Endothelial cell (in vitro differentiated cells): ENCODE data around the gene NDRG3. TPM values are rescaled to one million over a fixed set of nuclear protein-coding genes. Genes with fewer than 3 reads are reported as not detected.
"Not testable (repeated sequence)": the region's sequence is repeated elsewhere in the genome, so short reads cannot be mapped to it uniquely, and the experiment has no call there.

Experiments used
- DNase-seq: peaks from one replicate; pipeline ENCODE4 v3.0.0; 2021; ENCODE audit warnings: low spot score
- H3K27ac Mint-ChIP-seq: one replicate; pipeline ENCODE4 v1.8.0; 2021; ENCODE audit warnings: mixed read lengths, inconsistent platforms; ENCODE audit not compliant: unreplicated experiment
- H3K27me3 Mint-ChIP-seq: one replicate; pipeline ENCODE4 v1.8.0; 2021; ENCODE audit warnings: mild to moderate bottlenecking, moderate library complexity, mixed read lengths, inconsistent platforms; ENCODE audit not compliant: unreplicated experiment
- H3K36me3 Mint-ChIP-seq: one replicate; pipeline ENCODE4 v1.8.0; 2021; ENCODE audit warnings: mild to moderate bottlenecking, low read depth, mixed read lengths, inconsistent platforms; ENCODE audit not compliant: unreplicated experiment
- H3K4me1 Mint-ChIP-seq: one replicate; pipeline ENCODE4 v1.8.0; 2021; ENCODE audit warnings: mild to moderate bottlenecking, mixed read lengths, inconsistent platforms; ENCODE audit not compliant: unreplicated experiment
- H3K4me3 Mint-ChIP-seq: one replicate; pipeline ENCODE4 v1.8.0; 2021; ENCODE audit warnings: mild to moderate bottlenecking, mixed read lengths, inconsistent platforms; ENCODE audit not compliant: unreplicated experiment
- H3K9me3 Mint-ChIP-seq: one replicate; pipeline ENCODE4 v1.8.0; 2021; ENCODE audit warnings: mixed read lengths, inconsistent platforms; ENCODE audit not compliant: unreplicated experiment
- total RNA-seq: library from RNA; stranded (reverse); fragmentation: NEBNext Ultra II Directional; extraction: Animal tissue kit (Norgen Biotek cat#: 25700); gene quantifications from one replicate; pipeline ENCODE4 v1.2.1, GENCODE V29; 2021; ENCODE audit not compliant: unreplicated experiment
- TF ChIP-seq, protein P1 (sequence below): fragments of 200-600 bp; sonication (generic); IDR thresholded peaks from one replicate; pipeline ENCODE4 v1.5.0; 2021; ENCODE audit warnings: antibody characterized with exemption; ENCODE audit not compliant: unreplicated experiment

NDRG3 gene
- total RNA-seq, 1 donor from 2014 or later: 14.2 TPM

DNA sequence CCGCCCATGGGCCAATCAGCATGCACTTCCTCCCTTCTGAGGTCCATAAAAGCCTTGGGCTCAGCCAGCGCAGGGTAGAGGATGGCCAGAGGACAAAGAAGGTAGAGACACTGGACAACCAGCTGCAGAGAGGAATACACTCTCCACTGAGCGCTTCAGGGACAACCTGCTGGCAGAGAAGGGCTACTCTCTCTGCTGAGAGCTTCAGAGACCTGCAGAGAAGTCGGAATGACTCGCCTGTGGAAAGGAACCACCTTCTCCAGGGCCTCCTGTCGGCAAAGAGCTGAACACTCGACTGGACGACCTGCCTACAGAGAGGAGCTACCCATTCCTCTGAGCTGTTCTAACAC lies 68.5 kb downstream of the NDRG3 start:
- Mint-ChIP-seq H3K4me3 (peak overlapping the region; percentile 79), H3K9me3 (no peaks in the 10 kb centered on the region), H3K4me1 (no peaks in the 10 kb centered on the region), H3K27me3 (no peaks in the 10 kb centered on the region), H3K36me3 (peaks cover 13% of the 10 kb centered on the region), H3K27ac (no peak overlapping the region)
- TF ChIP-seq, protein P1, sequence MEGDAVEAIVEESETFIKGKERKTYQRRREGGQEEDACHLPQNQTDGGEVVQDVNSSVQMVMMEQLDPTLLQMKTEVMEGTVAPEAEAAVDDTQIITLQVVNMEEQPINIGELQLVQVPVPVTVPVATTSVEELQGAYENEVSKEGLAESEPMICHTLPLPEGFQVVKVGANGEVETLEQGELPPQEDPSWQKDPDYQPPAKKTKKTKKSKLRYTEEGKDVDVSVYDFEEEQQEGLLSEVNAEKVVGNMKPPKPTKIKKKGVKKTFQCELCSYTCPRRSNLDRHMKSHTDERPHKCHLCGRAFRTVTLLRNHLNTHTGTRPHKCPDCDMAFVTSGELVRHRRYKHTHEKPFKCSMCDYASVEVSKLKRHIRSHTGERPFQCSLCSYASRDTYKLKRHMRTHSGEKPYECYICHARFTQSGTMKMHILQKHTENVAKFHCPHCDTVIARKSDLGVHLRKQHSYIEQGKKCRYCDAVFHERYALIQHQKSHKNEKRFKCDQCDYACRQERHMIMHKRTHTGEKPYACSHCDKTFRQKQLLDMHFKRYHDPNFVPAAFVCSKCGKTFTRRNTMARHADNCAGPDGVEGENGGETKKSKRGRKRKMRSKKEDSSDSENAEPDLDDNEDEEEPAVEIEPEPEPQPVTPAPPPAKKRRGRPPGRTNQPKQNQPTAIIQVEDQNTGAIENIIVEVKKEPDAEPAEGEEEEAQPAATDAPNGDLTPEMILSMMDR: no peak
- DNase-seq: no peak

DNA sequence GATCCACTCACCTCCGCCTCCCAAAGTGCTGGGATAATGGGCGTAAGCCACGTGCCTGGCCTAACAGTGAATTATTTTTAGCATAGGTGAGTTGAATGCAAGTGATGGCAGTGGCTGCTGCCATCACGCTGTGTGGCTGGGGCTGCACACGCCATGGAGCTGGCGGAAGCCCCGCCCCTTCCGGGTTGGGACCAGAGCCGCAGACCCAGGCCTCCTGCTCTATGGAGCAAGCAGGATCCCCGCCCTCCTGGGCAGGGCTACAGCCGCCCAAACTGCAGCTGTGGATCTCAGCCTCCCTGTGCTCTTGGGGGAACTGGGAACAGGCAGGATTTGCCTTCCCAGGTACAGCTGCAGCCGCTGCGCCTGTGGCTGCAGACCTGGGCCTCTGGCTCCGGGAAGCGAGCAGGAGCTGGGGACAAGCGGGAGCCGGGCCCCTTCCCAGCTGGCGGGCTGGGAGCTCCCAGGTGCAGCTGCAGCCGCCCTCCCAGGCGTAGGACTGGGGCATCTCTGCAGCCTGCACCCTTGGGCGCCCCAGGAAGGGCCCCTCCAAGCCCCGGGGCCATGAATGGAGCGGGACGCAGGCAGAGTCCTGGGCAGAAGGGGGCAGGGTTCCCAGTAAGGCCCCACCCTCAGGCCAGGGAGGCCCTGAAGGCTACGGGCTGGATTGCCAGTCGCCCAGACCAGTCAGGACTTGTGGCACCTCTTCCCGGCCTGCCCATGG lies 69.0 kb downstream of the NDRG3 start:
- DNase-seq: peak; percentile 12
- no peak overlapping the region for H3K4me3 Mint-ChIP-seq
- no peaks in the 10 kb centered on the region for H3K27me3 Mint-ChIP-seq
- peaks cover 13% of the 10 kb centered on the region for H3K36me3 Mint-ChIP-seq
- no peaks in the 10 kb centered on the region for H3K4me1 Mint-ChIP-seq
- H3K27ac Mint-ChIP-seq: no peak overlapping the region
- H3K9me3 Mint-ChIP-seq: no peaks in the 10 kb centered on the region
- TF ChIP-seq, protein P1: no peak

DNA sequence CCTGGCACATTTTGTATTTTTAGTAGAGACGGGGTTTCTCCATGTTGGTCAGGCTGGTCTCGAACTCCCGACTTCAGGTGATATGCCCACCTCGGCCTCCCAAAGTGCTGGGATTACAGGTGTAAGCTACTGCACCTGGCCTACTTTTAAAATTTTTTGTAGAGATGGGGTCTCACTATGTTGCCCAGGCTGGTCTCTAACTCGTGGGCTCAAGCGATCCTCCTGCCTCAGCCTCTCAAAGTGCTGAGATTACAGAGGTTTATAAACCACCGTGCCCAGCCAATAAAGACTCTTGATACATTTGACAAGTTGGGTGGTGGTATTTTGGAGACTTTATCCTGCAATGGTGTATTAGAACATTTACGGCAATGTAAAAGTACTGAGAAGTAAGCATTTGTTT lies 70.3 kb downstream of the NDRG3 start:
- H3K4me3 Mint-ChIP-seq, H3K9me3 Mint-ChIP-seq, H3K4me1 Mint-ChIP-seq, DNase-seq, H3K27ac Mint-ChIP-seq, H3K27me3 Mint-ChIP-seq: not testable (repeated sequence)
- H3K36me3 Mint-ChIP-seq: peaks cover 13% of the 10 kb centered on the region

DNA sequence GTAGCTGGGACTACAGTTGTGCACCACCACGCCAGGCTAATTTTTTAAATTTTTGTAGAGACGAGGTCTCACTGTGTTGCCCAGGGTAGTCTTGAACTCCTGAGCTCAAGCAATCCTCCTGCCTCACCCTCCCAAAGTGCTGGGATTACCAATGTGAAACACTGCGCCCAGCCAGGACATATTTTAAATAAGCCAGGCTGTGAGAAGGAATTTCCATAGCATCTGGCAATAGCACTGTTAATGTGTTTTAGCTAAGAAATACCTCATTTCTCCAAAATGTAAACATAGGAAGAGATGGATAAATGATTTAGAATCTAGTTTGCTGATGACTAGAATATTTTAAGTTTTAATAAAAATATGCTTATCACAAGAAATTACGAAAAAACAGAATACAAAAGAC lies 72.9 kb downstream of the NDRG3 start:
- no peak for DNase-seq
- no peaks in the 10 kb centered on the region for H3K9me3 Mint-ChIP-seq
- TF ChIP-seq, protein P1: no peak
- H3K27me3 Mint-ChIP-seq: no peaks in the 10 kb centered on the region
- peaks cover 7% of the 10 kb centered on the region for H3K36me3 Mint-ChIP-seq
- no peak overlapping the region for H3K27ac Mint-ChIP-seq
- H3K4me1 Mint-ChIP-seq: no peaks in the 10 kb centered on the region
- H3K4me3 Mint-ChIP-seq: no peak overlapping the region

DNA sequence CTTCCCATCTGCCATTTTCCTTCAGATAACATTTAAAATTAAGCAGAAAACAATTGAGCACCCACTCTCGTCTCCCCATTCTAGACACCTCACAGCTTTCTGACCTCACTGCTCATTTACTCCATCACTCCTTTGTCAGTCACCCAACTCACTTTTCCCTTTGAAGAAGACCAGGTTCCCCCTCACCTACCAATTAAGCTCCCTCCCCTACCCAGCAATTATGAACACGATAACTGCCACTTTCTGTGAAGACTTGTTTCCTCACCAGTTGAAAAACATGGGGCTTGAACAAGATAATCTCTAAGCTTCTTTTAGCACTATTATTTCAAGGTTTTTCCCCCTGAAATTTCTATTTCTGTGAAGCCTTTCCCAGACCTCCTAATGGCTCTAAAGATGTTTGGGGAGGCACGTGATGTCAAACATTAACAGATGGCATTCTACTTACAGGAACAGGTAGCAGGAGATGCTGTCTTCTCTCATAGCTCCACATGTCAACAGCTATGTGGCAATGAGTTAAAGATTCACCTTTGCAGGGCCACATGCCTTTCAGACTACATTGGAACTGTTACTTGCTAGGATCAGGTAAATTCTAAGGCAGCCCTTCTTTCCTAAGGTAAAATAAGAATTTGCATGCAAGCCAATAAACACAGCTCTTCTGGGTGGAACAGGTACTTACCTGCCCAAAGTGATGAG lies 75.1 kb downstream of the NDRG3 start:
- no peak for DNase-seq
- Mint-ChIP-seq H3K36me3 (no peaks in the 10 kb centered on the region), H3K27ac (no peak overlapping the region), H3K9me3 (no peaks in the 10 kb centered on the region), H3K27me3 (no peaks in the 10 kb centered on the region), H3K4me1 (no peaks in the 10 kb centered on the region), H3K4me3 (no peak overlapping the region)
- TF ChIP-seq, protein P1: no peak
